Measurements from ENCODE around the gene DUS4L. TPM values are rescaled to one million over a fixed set of nuclear protein-coding genes. Genes with fewer than 3 reads are reported as not detected.

DUS4L gene, protein sequence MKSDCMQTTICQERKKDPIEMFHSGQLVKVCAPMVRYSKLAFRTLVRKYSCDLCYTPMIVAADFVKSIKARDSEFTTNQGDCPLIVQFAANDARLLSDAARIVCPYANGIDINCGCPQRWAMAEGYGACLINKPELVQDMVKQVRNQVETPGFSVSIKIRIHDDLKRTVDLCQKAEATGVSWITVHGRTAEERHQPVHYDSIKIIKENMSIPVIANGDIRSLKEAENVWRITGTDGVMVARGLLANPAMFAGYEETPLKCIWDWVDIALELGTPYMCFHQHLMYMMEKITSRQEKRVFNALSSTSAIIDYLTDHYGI
- polyA plus RNA-seq = 24.2 and 32.7 TPM in 2 replicates
- polyA minus RNA-seq = 18.7 and 24.1 TPM in 2 replicates

DNA sequence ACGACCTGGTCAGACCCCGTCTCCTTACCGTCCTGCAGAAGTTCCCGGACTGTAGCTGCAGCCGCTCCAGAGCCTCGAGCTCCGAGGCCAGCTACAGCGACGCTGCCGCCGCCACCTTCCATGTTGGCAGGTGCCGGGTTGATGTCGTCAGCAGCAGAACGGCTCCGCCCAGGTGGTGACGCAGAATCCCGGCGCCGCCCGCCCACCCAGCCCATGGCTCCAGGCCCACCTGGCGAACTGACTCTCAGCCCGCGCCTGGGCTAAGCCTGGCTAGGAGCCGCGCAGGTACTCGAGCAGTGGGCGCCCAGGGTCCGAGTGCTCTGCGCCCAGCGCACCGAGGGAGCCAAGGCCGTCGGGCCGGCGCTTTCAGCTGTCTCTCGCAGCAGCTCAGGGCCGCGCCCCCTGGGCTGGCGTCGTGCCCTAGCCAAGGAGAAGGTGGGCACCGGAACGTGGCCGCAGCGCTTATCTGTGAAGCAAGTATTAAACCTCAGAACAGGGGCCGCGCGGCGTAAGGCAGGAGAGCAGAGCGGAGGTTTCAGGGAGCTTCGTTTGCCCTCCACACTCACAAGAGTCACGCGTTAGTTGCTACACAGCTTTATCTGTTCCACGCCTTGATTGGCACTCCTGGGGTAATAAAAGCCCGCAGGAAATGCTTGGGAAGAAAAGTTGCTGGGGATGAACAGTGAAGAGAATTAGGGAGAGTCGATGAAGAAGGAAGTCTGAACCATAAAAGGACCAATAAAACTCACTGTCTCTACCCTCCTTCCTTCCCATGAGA lies at the start of gene DUS4L, which contains the start of gene COG5:
TSS of gene DUS4L (plus strand) at position 197 of the 778 bp plus-strand sequence. CDS start 3,100 bp downstream, outside the sequence.
TSS of gene COG5 (minus strand) at position 146 of the 778 bp plus-strand sequence. CDS start at position 122, 24 bp downstream.
- no peaks in the 10 kb centered on the region for H4K20me1 ChIP-seq (ENCODE audit: insufficient read depth)
- H3K79me2 ChIP-seq (replicated peaks; ENCODE audit: insufficient read depth, low read length) = peaks cover 29% of the 10 kb centered on the region

DNA sequence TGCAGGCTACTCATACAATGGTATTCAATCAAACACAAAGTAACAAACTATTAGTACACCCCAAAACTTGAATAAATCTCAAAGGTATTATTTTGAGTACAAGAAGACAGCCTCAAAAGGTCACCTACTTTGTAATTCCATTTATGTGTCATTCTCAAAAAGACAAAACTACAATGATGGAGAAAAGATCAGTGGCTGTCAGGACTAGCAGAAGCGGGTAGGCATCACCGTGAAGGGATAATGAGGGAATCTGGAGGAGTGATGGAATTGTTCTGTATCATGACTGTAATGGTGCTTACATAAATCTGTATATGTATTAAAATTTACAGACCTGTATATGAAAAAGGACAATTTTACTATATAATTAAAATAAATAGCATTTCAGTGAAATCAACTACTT lies 37.1 kb upstream of the DUS4L start:
- Histone ChIP-seq H3K9ac (ENCODE audit: low read length) (no peak overlapping the region), H3K27me3 (ENCODE audit: insufficient read depth, low read depth, low read length) (no peaks in the 10 kb centered on the region), H3K4me3 (ENCODE audit: low read length) (no peak overlapping the region), H4K20me1 (ENCODE audit: insufficient read depth) (no peaks in the 10 kb centered on the region), H3F3A (ENCODE audit: insufficient read depth, low read length, poor library complexity, severe bottlenecking) (no peaks in the 10 kb centered on the region), H3K27ac (ENCODE audit: low read length) (peak overlapping the region; percentile 62), H3K79me2 (replicated peaks; ENCODE audit: insufficient read depth, low read length) (no peaks in the 10 kb centered on the region), H3K9me3 (ENCODE audit: low read length) (no peaks in the 10 kb centered on the region), H2AFZ (ENCODE audit: low read depth, low read length) (no peak overlapping the region), H3K36me3 (ENCODE audit: insufficient read depth, low read length) (no peaks in the 10 kb centered on the region), H3K4me2 (ENCODE audit: low read length) (peak overlapping the region; percentile 12), H3K9me2 (ENCODE audit: insufficient read depth, low read length) (no peaks in the 10 kb centered on the region)
- TF ChIP-seq, protein P1, sequence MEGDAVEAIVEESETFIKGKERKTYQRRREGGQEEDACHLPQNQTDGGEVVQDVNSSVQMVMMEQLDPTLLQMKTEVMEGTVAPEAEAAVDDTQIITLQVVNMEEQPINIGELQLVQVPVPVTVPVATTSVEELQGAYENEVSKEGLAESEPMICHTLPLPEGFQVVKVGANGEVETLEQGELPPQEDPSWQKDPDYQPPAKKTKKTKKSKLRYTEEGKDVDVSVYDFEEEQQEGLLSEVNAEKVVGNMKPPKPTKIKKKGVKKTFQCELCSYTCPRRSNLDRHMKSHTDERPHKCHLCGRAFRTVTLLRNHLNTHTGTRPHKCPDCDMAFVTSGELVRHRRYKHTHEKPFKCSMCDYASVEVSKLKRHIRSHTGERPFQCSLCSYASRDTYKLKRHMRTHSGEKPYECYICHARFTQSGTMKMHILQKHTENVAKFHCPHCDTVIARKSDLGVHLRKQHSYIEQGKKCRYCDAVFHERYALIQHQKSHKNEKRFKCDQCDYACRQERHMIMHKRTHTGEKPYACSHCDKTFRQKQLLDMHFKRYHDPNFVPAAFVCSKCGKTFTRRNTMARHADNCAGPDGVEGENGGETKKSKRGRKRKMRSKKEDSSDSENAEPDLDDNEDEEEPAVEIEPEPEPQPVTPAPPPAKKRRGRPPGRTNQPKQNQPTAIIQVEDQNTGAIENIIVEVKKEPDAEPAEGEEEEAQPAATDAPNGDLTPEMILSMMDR (IDR thresholded peaks at IDR 0.05; ENCODE audit: poor library complexity, severe bottlenecking) = no peak
- no peak for TF ChIP-seq TAF1 (IDR thresholded peaks at IDR 0.05; ENCODE audit: low read depth)
- peak; percentile 90 for TF ChIP-seq EP300 (conservative IDR thresholded peaks at IDR 0.05; ENCODE audit: poor library complexity, severe bottlenecking)
- no peak for TF ChIP-seq EZH2 (IDR thresholded peaks at IDR 0.05; ENCODE audit: borderline replicate concordance, insufficient read depth, low read length, poor library complexity, severe bottlenecking)
- TF ChIP-seq SMC3 (conservative IDR thresholded peaks at IDR 0.05; ENCODE audit: poor library complexity) = no peak
- no peak for TF ChIP-seq MXI1 (conservative IDR thresholded peaks at IDR 0.05; ENCODE audit: poor library complexity, severe bottlenecking)
- TF ChIP-seq RAD21 (conservative IDR thresholded peaks at IDR 0.05) = no peak
- peak; percentile 67 for TF ChIP-seq POLR2AphosphoS5 (IDR thresholded peaks at IDR 0.05)

More for the DNA sequence above, at the start of gene DUS4L, which contains the start of gene COG5:
- H3K36me3 ChIP-seq (ENCODE audit: insufficient read depth, low read length) = no peaks in the 10 kb centered on the region
- peak within 1 kb of the TSS; percentile 73 for H3K27ac ChIP-seq (ENCODE audit: low read length)
- no peaks in the 10 kb centered on the region for H3F3A ChIP-seq (ENCODE audit: insufficient read depth, low read length, poor library complexity, severe bottlenecking)
- peak within 1 kb of the TSS; percentile 99 for H2AFZ ChIP-seq (ENCODE audit: low read depth, low read length)
- no peaks in the 10 kb centered on the region for H3K27me3 ChIP-seq (ENCODE audit: insufficient read depth, low read depth, low read length)
- peak; percentile 91 for TF ChIP-seq MXI1 (conservative IDR thresholded peaks at IDR 0.05; ENCODE audit: poor library complexity, severe bottlenecking)
- TF ChIP-seq, protein P1 (IDR thresholded peaks at IDR 0.05; ENCODE audit: poor library complexity, severe bottlenecking) = no peak
- TF ChIP-seq SMC3 (conservative IDR thresholded peaks at IDR 0.05; ENCODE audit: poor library complexity) = peak; percentile 45
- TF ChIP-seq, protein P2, sequence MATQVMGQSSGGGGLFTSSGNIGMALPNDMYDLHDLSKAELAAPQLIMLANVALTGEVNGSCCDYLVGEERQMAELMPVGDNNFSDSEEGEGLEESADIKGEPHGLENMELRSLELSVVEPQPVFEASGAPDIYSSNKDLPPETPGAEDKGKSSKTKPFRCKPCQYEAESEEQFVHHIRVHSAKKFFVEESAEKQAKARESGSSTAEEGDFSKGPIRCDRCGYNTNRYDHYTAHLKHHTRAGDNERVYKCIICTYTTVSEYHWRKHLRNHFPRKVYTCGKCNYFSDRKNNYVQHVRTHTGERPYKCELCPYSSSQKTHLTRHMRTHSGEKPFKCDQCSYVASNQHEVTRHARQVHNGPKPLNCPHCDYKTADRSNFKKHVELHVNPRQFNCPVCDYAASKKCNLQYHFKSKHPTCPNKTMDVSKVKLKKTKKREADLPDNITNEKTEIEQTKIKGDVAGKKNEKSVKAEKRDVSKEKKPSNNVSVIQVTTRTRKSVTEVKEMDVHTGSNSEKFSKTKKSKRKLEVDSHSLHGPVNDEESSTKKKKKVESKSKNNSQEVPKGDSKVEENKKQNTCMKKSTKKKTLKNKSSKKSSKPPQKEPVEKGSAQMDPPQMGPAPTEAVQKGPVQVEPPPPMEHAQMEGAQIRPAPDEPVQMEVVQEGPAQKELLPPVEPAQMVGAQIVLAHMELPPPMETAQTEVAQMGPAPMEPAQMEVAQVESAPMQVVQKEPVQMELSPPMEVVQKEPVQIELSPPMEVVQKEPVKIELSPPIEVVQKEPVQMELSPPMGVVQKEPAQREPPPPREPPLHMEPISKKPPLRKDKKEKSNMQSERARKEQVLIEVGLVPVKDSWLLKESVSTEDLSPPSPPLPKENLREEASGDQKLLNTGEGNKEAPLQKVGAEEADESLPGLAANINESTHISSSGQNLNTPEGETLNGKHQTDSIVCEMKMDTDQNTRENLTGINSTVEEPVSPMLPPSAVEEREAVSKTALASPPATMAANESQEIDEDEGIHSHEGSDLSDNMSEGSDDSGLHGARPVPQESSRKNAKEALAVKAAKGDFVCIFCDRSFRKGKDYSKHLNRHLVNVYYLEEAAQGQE (IDR thresholded peaks at IDR 0.05; ENCODE audit: borderline replicate concordance) = peak; percentile 78
- TF ChIP-seq TAF1 (IDR thresholded peaks at IDR 0.05; ENCODE audit: low read depth) = no peak
- peak; percentile 30 for TF ChIP-seq RAD21 (conservative IDR thresholded peaks at IDR 0.05)
- TF ChIP-seq EZH2 (IDR thresholded peaks at IDR 0.05; ENCODE audit: borderline replicate concordance, insufficient read depth, low read length, poor library complexity, severe bottlenecking) = no peak
- peak; percentile 20 for TF ChIP-seq EP300 (conservative IDR thresholded peaks at IDR 0.05; ENCODE audit: poor library complexity, severe bottlenecking)
- TF ChIP-seq POLR2AphosphoS5 (IDR thresholded peaks at IDR 0.05) = peak; percentile 86
- peak within 1 kb of the TSS; percentile 86 for H3K9ac ChIP-seq (ENCODE audit: low read length)
- H3K4me2 ChIP-seq (ENCODE audit: low read length) = peak within 1 kb of the TSS; percentile 74
- H3K9me2 ChIP-seq (ENCODE audit: insufficient read depth, low read length) = no peaks in the 10 kb centered on the region
- H3K9me3 ChIP-seq (ENCODE audit: low read length) = no peaks in the 10 kb centered on the region
- peak within 1 kb of the TSS; percentile 89 for H3K4me3 ChIP-seq (ENCODE audit: low read length)

All from neural cell (in vitro differentiated cells).